Sigmoid colon (tissue), 3 donors: ENCODE measurements around the gene BORCS6.

Experiments
- CTCF ChIP-seq, 4 experiments: fragments of 450-650 bp in 3 of 4; fragments of 200-600 bp in 1 of 4; IDR thresholded peaks; one replicate each; pipeline ENCODE4 v1.5.1; 2016 to 2019; ENCODE audit warnings: antibody characterized with exemption in 4 of 4, mild to moderate bottlenecking in 3 of 4, moderate library complexity in 2 of 4
- POLR2A ChIP-seq, 2 donors: fragments of 450-650 bp; IDR thresholded peaks; one replicate each; pipeline ENCODE4 v1.6.1; 2016; ENCODE audit warnings: antibody characterized with exemption in 2 of 2, mild to moderate bottlenecking in 2 of 2, moderate library complexity in 2 of 2

DNA sequence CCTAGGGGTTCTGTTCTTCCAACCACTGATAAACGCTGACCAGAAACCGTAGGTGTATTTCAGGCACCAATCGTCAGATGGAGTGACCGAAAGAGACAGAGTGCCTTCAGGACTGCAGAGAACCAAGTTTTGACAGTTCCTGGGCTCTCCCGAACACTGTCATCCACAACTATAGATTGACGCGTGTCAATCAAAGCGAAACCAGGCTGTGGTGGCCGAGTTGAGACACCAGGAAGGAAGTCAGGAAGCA is 32.3 kb upstream of the BORCS6 start:
- TF ChIP-seq CTCF (IDR thresholded peaks at IDR 0.05) = no peak
- no peak for TF ChIP-seq POLR2A (IDR thresholded peaks at IDR 0.05)
